Activated naive CD8-positive, alpha-beta T cell treated with anti-CD3 and anti-CD28 coated beads, Interleukin-2, amount 50 U/mL, for 16 hours (primary cell): ENCODE results near the gene GRID2.
"Not testable (repeated sequence)": the region's sequence is repeated elsewhere in the genome, so short reads cannot be mapped to it uniquely, and the experiment has no call there.

Experiments used
- DNase-seq: peaks from one replicate; pipeline ENCODE4 v3.0.0-alpha.2; 2020; ENCODE audit warnings: low read depth, low spot score

GRID2 gene

DNA sequence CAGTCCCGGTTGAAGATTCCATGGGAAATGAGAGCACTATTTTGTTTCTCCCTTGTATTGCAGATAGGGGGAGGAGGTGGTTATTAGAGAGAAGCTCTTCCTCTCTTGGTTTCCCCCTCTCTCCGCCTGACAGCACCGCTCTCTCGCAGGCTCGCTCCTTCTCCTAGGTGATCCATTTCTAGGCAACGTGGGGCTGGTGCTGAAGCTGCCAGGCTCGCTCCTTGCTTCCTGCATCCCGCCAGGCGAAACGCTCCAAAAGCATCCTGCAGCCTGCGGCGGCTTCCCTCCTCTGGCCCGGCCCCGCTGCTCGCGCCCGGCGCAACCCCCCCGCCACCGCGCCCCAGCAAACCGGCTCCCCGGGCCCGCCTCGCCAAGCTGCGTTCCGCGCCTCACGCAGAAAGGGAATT is at the start of gene GRID2:
GRID2 (plus strand) TSS at position 346 of the 407 bp plus-strand sequence.
- DNase-seq, result no peak

DNA sequence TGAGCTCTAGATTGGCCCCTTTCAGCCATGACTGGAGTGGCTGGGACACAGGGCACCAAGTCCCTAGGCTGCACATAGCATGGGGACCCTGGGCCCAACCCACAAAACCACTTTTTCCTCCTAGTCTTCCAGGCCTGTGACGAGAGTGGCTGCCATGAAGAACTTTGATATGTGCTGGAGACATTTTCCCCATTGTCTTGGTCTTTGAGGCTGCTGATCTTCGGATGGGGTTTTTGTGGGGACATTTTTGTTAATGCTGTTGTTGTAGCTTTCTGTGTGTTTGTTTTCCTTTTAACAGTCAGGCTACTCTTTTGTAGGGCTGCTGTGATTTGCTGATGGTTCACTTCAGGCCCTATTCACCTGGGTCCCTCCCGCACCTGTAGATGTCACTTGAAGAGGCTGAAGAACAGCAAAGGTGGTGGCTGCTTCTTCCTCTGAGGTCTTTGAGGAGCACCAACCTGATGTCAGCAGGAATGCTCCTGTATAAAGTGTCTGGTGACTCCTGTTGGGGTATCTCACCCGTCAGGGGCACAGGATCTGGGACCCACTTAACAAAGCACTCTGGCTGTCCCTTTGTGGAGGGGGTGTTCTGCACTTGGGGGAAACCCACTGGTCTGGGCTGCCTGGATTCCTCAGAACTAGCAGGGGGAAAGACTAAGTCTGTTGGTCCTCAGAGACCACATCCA is 49.6 kb upstream of the GRID2 start:
- no peak for DNase-seq

DNA sequence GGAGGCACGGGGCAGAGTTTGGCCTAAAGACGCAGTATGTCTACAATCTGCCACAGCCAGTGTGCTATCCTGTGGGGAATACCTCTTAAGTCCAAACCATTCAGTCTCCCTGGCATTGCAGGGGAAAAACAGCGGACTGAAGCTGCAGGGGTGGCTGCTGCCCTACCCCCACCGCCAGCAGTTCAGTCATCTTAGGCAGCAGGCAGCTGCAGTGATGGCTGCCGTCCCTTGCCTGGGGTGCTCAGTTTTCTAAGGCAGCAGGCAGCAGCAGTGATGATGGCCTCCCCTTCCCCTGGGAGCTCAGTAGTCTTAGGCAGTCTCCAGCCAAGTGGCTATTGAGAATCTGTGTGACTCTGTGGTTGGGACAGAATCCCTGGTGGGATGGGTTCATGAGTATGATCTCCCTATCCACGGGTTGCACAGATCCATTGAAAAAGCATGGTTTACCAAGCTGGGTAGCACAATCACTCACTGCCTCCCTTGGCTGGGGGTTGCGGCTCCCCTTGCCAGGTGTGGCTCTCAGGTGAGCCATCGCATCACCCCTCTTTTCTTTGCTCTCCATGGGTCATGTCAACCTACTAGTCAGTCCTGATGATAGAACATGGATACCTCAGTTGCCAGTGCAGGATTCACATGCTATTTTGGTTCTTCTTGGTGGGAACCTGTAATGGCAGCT is 48.9 kb upstream of the GRID2 start:
- no peak for DNase-seq

DNA sequence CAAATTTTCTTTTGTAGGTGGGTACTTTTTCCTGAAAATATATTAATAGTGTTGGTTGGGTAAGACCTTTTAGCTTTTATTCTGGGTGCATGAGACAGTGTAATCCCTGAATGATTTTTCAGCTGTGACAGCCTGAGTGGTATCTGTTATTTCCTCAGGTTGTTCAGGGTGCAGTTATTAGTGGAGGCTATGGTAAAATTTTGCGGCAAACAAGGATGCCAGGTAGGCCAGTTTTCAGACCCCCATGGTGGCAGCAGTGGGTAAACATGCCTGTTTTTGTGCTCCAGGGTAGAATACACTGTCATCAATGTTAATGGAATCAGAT is 47.9 kb upstream of the GRID2 start:
- DNase-seq, result no peak

DNA sequence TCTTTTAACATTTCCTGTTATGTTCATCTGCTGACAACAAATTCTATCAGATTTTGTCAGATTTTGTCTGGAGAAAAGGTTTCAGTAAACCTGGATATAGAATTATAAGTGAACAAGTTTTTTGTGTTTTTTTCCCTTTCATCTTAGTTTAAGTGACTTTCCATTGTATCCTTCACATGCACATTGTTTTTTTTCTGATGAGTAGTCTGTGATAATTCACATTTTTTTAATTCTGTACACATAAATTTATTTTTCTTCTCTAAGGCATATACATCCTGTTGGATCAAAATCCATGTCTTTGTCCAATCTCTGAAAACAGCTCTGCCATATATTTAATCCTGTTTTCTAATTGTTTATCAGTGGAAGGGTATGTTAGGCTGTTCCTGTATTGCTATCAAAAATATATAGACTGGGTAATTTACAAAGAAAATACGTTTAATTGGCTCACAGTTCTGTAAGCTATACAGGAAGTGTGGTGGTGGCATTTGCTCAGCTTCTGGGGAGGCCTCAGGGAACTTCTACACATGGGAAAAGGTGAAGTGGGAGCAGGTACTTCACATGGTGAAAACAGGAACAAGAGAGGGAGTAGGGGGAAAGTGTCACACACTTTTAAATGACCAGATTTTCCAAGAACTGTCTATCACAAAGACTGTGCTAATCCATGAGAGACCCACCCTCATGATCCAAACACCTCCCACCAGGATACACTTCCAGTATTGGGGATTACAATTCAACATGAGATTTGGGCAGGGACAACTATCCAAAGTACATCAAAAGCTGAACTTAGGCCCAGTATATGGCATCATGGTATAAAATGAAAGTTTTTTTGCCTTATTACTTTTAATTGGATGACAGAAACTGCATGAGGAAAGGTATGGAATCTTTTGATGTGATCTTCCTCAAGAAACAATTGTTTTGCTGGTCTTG is 45.6 kb upstream of the GRID2 start:
- DNase-seq, result no peak

DNA sequence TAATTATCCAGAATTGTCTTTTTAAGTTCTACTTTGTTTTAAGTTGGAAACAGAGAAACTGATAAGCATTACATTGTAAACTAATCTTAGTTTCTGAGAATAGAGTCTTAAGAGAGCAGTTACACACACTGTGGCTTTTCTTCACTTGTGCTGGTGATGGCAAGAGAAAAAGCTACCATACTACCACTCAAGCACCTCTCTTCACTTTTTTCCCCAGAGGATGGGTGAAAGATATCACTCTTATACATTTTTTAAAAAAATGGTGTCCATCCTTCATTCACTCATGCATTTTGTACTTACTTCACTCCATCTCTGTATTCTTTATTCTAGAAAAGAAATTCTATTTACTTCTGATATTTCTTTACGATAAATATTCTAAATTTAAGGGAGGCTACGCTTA is 42.5 kb upstream of the GRID2 start:
- DNase-seq, result no peak

DNA sequence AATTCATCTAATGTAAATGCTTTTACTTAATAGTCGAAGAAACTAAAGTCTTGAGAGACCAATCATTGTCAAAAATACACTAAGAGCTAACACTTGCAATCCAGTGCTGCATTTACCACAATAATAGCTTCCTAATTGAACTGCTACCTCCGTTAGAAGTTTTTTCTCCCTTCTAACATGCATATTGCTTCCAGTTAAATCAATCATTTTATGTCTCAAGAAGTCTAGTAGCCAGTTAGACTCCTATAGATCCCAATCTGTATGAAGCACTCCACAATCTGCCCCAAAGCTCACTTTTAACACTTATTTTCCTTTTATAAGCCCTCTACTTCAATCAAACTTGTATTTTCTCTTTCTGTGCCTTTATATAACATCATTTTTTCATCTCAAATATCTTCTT is 41.4 kb upstream of the GRID2 start:
- DNase-seq, result no peak

DNA sequence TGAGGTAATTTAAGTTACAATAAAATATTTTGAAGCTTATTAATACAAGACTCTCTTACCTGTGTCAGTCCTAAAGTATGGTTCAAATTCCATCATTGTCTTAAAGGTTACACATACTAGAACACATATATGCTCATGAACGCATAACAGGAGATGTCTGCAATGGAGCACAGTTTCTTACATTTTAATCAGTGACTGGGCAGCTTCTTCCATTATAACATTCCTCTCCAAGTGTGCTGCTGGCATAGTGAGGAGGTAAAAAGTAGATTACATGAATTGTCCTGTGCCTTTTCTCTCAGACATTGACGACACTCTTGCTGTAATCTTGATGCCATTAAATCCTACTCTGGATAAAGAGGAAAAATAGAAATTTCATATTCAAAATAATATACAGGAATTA is 40.8 kb upstream of the GRID2 start:
- DNase-seq, result no peak

DNA sequence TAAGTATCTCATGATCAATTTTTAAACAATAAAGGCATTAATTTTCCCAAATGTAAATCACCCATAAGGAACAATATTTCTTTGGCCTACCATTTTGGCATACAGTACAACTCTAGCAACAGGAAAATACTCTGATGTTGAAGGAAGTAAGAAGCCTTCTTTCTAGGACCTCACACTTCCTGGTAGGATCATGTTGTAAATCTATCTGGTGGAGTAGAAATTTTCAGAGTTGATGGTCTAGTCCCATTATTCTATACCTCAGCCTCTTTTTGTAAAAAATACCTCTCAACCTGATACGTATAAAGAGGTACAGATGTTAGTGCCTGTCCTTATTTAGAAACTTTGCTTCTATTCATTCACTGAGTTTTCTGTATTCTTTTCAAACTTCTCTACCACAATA is 40.2 kb upstream of the GRID2 start:
- DNase-seq, result no peak

DNA sequence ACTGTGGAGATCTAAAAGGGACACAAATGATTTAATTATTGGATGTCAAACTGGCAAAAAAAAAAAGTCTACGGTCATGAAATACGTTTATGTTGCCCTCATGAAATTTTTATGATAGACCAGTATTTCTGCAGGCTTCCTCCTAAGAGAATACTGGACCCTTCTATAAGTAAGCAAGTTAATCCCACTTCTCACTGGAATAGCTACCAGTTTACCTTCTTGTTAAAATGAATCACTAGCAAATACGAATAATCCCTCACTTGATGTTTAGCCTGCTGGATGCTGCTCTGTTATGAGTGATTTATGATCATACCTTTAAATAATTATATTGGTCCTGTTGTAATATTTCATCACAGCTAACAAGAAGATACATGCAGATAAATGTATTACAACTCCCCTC is 39.6 kb upstream of the GRID2 start:
- no peak for DNase-seq

DNA sequence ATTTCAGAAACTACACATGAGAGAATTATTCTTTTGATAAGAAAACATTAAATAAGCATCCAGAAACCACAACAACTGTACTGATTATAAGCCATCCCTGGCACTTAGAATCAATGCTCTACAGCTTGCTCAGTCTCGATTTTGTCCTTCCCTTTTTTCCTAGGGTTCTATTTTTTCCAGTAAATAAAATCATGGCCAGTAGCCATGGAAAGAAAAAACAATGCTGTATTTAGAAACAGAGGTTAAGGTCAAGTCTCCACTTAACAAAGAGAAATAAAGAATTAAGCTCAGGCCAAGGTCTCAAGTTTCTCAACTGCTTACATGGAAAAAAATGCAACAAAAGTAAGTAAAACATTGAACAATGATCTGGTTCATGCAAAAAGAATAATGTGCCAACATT is 38.7 kb upstream of the GRID2 start:
- DNase-seq, result no peak

DNA sequence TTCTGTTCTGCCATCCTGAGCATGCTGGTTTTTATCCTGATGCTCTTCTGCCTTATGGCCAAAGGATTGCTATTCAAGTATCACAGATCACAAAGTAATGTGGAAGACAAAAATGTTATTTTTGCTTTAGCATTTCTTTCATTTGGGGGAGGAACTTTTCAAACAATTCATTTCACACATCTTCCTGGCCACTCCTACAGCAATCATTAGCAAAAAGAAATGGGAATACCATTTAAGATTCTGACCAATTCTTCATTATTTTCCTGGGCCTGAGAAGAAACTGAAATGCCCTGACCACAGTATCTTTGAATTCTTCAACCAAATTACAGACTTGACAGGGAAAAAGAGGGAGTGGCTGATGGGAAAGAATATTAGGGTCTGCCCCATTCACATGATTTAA is 38.0 kb upstream of the GRID2 start:
- DNase-seq, result no peak

DNA sequence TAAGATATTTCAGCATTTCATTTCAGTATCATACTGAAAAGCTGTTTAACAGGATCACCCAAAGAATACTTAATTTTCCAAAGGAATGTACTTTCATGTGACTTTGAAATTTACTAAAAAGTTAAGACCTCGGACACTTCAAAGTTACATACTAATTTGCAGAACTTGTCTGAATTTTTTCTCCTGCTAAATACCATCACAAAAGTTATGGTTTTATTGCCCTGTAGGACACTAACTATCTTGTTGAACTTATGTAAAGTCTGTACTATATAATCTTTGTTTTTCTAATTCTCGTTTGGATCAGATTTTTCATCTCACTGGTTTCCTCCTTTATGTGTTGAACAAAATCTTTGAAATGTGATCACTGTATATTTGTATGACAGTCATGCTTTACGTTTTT is 37.2 kb upstream of the GRID2 start:
- no peak for DNase-seq

DNA sequence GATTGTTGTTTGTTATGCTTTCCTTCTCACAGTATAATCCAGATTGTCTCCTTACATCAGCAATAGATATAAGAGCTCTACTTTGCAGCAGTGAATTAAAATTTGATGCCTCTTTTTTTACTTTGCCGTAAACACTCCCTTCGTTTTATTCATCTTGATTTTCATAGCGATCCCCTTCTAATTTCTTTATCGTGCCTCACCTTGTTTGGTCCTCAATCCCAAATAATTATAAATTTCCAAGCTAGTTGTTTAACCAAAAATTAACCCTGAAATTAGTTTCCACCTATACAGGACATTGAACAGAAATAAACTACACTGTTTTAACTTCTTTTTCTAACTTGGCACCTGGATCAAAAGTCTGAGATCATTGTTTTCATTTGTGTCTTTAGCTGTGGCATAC is 35.1 kb upstream of the GRID2 start:
- no peak for DNase-seq

DNA sequence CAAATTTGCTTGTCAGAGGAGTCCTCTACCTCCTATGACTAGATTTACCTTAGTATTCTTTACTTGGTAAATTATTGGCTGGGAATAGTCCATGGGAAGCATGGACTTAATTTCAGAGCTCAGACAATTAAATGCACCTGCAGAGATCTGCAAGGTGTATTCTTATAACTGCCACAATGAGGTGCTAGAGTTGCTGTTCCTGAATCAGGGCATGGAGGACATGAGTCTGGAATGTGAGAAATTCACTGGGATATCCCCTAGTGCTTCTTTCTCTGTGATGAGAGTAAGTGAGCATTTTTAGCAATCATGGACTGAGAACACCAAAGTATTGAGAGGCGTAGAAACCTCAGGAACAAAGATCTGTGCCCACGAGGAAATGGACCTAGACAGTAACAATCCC is 32.9 kb upstream of the GRID2 start:
- no peak for DNase-seq

DNA sequence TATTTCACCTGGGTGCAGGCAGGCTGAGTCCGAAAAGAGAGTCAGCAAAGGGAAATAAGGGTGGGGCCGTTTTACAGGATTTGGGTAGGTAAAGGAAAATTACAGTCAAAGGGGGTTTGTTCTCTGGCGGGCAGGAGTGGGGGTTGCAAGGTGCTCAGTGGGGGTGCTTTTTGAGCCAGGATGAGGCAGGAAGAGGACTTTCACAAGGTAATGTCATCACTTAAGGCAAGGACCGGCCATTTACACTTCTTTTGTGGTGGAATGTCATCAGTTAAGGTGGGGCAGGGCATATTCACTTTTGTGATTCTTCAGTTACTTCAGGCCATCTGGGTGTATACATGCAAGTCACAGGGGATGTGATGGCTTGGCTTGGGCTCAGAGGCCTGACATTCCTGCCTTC is 32.2 kb upstream of the GRID2 start:
- not testable (repeated sequence) for DNase-seq

DNA sequence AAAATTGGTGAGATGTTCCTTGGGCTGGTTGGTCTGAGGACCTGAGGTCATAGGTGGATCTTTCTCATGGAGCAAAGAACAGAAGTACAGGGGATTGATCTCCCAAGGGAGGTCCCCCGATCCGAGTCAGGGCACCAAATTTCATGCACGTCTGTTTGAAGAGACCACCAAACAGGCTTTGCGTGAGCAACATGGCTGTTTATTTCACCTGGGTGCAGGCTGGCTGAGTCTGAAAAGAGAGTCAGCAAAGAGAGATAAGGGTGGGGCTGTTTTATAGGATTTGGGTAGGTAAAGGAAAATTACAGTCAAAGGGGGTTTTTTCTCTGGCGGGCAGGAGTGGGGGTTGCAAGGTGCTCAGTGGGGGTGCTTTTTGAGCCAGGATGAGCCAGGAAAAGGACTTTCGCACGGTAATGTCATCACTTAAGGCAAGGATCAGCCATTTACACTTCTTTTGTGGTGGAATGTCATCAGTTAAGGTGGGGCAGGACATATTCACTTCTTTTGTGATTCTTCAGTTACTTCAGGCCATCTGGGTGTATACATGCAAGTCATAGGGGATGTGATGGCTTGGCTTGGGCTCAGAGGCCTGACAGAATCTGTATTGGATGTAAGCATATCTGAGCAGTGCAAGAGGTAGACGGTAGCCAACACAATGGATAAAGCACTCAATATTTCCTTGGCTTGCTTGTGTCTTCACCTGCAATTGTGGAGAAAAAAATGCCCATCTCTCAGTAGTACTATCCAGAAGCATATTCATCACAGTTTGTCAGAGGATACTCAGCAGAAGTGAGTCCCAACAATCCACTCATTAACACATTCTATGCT is 26.5 kb upstream of the GRID2 start:
- DNase-seq, result not testable (repeated sequence)

DNA sequence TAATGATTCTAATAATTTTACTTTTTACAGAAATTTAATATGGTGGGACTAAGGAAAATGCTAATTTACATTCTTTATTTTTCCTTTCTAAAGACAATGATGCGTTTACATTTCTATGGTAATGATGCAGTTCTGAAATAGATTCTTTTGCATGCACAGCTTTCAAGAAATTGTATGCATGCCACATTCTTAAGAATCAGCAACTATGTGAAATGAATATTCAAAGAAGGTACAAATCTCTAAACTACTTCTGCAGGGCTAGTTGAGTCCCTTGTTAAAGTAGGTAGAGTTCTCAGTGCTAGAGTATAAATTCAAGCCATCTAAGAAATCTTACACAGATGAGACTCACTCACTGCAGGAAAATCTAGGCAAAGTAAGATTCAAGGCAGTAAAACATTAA is 24.5 kb upstream of the GRID2 start:
- DNase-seq, result no peak

DNA sequence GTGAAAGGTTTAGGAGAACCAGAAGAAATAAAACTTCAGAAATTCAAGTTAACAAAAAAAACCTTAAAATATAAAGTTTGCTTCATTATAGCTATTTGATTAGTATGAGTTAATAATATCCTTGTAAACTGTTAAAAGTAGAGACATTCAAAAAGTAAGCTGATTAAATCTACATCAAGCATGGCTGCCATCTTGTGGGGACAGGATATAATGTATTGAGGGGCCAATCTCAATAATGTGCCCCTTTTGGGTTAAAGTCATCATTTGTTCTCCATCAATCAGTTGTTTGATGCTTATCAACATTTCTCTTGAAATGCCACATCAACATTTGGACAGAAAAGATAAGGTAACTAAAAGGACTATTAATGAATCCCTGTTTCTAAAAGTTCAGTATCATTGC is 4.6 kb upstream of the GRID2 start:
- DNase-seq, result no peak

DNA sequence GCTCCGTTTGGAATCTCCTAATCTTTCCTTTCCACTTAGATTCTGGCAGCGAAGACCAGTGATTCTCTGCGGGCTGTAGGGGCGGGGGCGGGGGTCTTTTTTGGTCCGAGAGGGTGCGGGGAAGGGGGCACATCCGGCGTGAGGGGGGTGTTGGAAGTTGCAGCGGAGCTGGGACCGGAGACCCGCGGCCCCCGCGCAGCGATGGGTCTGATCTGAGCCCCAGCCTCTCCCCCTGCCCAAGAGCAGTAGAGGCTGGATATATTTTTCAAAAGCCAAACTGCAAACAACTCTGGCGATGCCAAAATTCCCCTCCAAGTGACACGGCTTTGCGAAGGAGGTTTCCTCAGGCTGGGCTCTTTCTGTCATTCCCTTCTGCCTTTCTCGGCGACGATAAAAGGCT is 355 bp downstream of the GRID2 start:
- DNase-seq, result no peak

DNA sequence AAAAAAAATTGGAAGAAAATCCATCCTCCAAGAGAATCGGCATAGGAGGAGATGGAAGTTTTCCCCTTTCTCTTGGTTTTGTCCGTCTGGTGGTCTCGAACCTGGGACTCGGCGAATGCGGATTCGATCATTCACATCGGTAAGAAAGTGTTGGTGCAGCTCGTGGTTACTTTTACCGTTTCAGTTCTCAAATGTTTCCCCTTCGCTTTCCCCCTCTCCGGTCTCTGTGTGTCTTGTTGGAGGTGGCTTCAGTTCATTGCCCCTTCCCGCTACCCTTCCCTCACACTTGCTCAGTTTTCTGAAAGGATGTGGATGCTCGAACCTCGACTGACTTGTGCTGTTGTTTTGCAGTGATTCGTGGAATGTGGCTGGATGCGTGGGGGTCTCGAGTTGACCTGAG is 840 bp downstream of the GRID2 start:
- DNase-seq, result no peak
